GM12892 (cell line): ENCODE results near the gene RNF40.
A peak's percentile ranks its signal among the peaks of the same experiment; 100 is the strongest.

Experiments
- DNase-seq: peaks from one replicate; pipeline ENCODE4 v3.0.0; 2011; ENCODE audit not compliant: insufficient read length
- FAIRE-seq: peaks from 2 replicates; lab custom pipeline; 2011; peaks lifted over from hg19 to GRCh38; lab: Jason Lieb, UNC
- POLR2A ChIP-seq: IDR thresholded peaks from 2 replicates; pipeline ENCODE4 v1.6.1; 2011; ENCODE audit warnings: low read depth, low read length, control low read depth
- POLR2AphosphoS5 ChIP-seq: IDR thresholded peaks from 2 replicates; pipeline ENCODE4 v1.6.1; 2011; ENCODE audit warnings: low read depth, low read length, control low read depth
- TAF1 ChIP-seq: IDR thresholded peaks from 2 replicates; pipeline ENCODE4 v1.6.1; 2011; ENCODE audit warnings: low read depth, mild to moderate bottlenecking, control low read depth, low read length, borderline replicate concordance

RNF40 gene

GRCh38 chr16:30768583-30769181 is 6.6 kb downstream of the RNF40 start:
- no peak for TF ChIP-seq POLR2AphosphoS5
- TF ChIP-seq TAF1 = no peak
- TF ChIP-seq POLR2A = no peak
- DNase-seq = no peak
- FAIRE-seq = no peak

DNA sequence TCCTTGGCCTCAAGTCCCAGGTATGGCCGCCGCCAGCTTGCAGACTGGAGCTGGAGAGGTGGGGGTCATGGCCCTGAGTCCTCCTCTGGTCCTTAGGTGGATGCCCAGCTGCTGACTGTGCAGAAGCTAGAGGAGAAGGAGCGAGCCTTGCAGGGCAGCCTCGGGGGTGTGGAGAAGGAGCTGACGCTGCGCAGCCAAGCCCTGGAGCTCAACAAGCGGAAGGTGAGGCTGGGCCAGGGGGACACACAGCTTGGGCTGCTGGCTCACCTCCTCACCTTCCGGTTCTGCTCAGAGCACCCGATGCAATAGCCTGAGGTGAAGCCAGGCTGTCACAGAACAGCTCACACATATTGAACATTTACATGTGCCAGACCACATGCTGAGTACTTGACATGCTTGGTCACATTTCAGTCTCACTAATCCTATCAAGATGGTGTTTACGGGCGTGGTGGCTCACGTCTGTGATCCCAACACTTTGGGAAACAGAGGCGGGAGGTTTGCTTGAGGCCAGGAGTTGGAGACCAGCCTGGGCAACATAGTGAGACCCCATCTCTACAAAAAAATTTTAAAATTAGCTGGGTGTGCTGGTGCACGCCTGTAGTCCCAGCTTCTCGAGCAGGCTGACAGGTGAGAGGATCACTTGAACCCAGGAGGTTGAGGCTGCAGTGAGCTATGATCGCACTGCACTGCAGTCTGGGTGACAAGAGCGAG is 7.4 kb downstream of the RNF40 start:
- FAIRE-seq (no peak), DNase-seq (no peak)
- TF ChIP-seq POLR2A (0 out of 2 replicates have a peak, but pooled peaks have one; percentile 24), POLR2AphosphoS5 (no peak)

DNA sequence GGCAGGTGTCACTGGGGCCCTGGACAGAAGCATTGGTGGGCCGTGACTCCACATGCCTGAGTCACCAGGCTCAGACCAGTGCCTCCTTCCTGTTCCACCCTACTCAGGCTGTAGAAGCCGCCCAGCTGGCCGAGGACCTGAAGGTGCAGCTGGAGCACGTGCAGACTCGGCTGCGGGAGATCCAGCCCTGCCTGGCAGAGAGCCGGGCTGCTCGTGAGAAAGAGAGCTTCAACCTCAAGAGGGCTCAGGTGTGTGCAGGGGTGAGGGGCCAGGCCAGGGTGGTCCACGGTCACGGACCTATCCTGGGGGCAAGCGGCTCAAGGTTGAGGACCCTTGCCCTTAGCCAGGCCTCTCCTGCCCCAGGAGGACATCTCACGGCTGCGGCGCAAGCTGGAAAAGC is 9.6 kb downstream of the RNF40 start:
- DNase-seq = no peak
- FAIRE-seq = no peak

DNA sequence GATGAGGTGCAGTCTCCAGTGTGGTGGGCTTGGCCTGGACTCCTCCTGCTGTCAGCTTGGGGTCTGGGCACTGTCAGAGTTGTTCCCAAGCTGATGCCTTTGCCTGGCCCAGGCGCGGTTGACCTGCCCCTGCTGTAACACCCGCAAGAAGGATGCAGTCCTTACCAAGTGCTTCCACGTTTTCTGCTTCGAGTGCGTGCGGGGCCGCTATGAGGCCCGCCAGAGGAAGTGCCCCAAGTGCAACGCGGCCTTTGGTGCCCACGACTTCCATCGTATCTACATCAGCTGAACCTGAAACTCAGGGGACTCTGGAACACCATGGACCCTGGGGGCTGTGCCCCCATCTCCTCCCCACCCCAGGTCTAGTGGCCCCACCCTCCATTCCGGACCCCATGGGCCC is 11.7 kb downstream of the RNF40 start:
- DNase-seq (no peak), FAIRE-seq (no peak)
- no peak for TF ChIP-seq TAF1
- no peak for TF ChIP-seq POLR2A
- TF ChIP-seq POLR2AphosphoS5 = no peak

More for the DNA sequence above, 9.6 kb downstream of the RNF40 start:
- no peak for TF ChIP-seq POLR2AphosphoS5
- TF ChIP-seq POLR2A = no peak
- no peak for TF ChIP-seq TAF1

GRCh38 chr16:30774367-30775130 is 12.4 kb downstream of the RNF40 start:
- DNase-seq = no peak
- no peak for FAIRE-seq
- no peak for TF ChIP-seq POLR2A
- no peak for TF ChIP-seq POLR2AphosphoS5
- no peak for TF ChIP-seq TAF1

DNA sequence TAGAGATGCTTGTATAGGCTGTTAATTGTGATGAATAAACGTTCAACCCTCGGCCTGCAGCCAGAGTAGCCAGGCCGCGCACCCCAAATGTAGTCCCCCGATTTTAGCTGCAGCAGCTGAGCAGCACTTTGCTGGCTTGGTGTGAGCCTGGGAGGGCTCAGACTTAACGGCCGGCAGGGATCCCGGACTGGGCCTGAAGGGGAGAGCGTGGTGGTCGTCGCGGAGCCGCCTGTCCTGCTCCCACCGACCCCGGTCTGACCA is 12.9 kb downstream of the RNF40 start:
- TF ChIP-seq TAF1 (no peak), POLR2A (no peak), POLR2AphosphoS5 (no peak)
- no peak for DNase-seq
- FAIRE-seq = no peak

GRCh38 chr16:30775392-30776188 is 13.5 kb downstream of the RNF40 start:
- peak; percentile 49; the same call in 1 of the 2 replicates for TF ChIP-seq TAF1
- peak; percentile 47 for TF ChIP-seq POLR2A
- peak; percentile 47; the same call in 1 of the 2 replicates for TF ChIP-seq POLR2AphosphoS5
- DNase-seq = peak; percentile 91
- peak; percentile 79 for FAIRE-seq

GRCh38 chr16:30777591-30778297 is 15.6 kb downstream of the RNF40 start:
- FAIRE-seq = no peak
- TF ChIP-seq POLR2AphosphoS5 = no peak
- no peak for TF ChIP-seq POLR2A
- TF ChIP-seq TAF1 = no peak

DNA sequence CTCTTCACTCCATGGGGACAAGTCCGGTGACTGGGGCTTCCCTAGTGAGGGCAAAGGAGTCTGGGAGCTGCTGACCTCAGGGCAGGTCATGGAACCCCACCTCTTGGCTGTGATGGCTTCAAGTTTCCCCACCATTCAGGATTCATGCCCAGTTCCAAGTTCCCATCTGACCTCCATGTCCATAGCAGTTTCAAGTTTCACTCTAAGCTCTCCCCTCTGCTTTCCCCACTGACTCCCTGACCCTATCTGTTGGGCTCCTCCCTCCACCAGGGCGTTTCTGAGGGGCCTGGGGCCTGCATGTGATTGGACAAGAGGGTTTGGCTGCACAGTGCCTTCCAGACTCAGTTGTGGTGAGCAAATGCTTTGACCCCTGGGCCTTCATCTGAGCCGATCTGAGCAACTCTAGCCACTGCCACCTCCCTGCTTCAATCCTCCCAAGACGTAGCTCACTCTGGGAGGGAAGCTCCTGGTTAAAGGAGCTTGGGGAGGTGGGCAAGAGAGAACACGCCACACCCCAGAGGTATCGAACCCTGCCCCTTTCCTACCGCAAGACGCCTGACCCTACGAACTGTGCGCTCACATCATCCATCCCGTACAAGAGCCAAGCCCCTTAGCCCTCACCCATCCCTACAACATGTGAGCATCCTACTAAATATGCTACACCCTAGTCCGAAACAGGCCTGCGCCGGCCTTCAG is 16.6 kb downstream of the RNF40 start:
- DNase-seq (no peak), FAIRE-seq (no peak)
- no peak for TF ChIP-seq TAF1

More at GRCh38 chr16:30777591-30778297, 15.6 kb downstream of the RNF40 start:
- DNase-seq = no peak

DNA sequence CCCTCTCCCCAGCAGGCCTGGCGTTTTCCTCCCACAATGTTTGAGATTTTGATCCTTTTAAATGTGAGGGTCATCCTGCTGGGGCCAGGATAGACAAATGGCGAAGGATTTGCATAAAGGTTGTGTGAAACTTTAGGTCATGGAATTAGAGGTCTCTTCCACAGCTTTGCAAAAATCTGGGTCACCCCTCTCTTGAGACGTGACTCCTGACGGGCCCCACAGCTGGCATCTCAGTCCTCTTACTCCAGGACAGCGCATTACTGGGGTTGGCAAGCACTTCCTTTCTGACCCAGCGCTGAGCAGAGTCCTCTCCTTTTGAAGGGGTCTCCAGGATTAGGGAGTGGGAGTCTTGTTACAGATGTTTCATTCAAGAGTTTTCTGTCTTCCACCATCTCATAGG is 17.5 kb downstream of the RNF40 start:
- DNase-seq (no peak), FAIRE-seq (no peak)

DNA sequence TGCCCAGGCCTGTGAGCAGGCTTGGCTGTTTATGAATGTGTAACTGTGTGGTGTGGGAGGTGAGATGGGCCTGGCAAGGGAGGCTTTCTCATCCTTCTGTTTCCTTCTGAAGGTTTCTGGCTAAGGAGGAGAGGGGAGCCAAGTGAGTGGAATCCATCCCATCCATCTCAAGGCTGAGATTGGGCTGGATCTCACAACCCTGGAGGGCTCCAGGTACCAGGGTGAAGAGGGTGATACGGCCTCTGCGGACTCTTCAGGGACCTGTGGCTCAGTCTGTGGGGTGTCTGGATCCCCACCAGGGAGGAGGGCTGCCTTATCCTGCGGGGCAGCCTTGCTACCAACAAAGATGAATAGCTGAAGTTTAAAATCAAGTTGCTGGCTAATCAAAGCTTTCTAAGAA is 17.9 kb downstream of the RNF40 start:
- FAIRE-seq (no peak), DNase-seq (no peak)
- TF ChIP-seq TAF1 (no peak), POLR2A (no peak), POLR2AphosphoS5 (no peak)

More for the DNA sequence above, 17.5 kb downstream of the RNF40 start:
- TF ChIP-seq POLR2A (no peak), TAF1 (no peak), POLR2AphosphoS5 (no peak)

- no peak for DNase-seq
- no peak for FAIRE-seq
- TF ChIP-seq POLR2A = no peak
- TF ChIP-seq TAF1 = no peak
- TF ChIP-seq POLR2AphosphoS5 = no peak
Measured at GRCh38 chr16:30780549-30780948, 18.4 kb downstream of the RNF40 start.
